HepG2 (cell line): ENCODE measurements around the gene TNFRSF25. TPM values are rescaled to one million over a fixed set of nuclear protein-coding genes. Genes with fewer than 3 reads are reported as not detected.

Experiments
- HNRNPH1 ChIP-seq: fragments of 200-400 bp; formaldehyde crosslinking; optimal IDR thresholded peaks from 2 replicates; pipeline ENCODE3; 2017; ENCODE audit warnings: mild to moderate bottlenecking, low read depth, low read length
- HNRNPLL ChIP-seq: fragments of 200-400 bp; formaldehyde crosslinking; IDR thresholded peaks from 2 replicates; pipeline ENCODE4 v1.6.1; 2017; ENCODE audit warnings: mild to moderate bottlenecking, low read depth, low read length; ENCODE audit not compliant: poor library complexity, severe bottlenecking
- KAT7 ChIP-seq: IDR thresholded peaks from 2 replicates; pipeline ENCODE4 v1.6.1; 2018; ENCODE audit warnings: borderline replicate concordance, missing compliant biosample characterization
- MED13 ChIP-seq: sonication (generic); formaldehyde crosslinking; IDR thresholded peaks from 2 replicates; pipeline ENCODE4 v1.5.0; 2020; ENCODE audit warnings: missing genetic modification reagents
- NR2F2 ChIP-seq: IDR thresholded peaks from 2 replicates; pipeline ENCODE4 v1.6.1; 2012; ENCODE audit warnings: low read depth, inconsistent platforms, borderline replicate concordance
- POLR2AphosphoS2 ChIP-seq: IDR thresholded peaks from 2 replicates; pipeline ENCODE4 v1.6.1; 2011; ENCODE audit warnings: low read depth, low read length, improper control_type of control experiment
- SOX5 ChIP-seq: IDR thresholded peaks from 2 replicates; pipeline ENCODE4 v1.6.1; 2016; ENCODE audit warnings: borderline replicate concordance
- SP1 ChIP-seq, 2 experiments: fragments of 450-650 bp in 1 of 2; sonication (generic) in 1 of 2; formaldehyde crosslinking in 1 of 2; IDR thresholded peaks; 2 replicates each; pipeline versions ENCODE4 v1.4.0 to v1.6.1; 2016 to 2020; ENCODE audit warnings: missing genetic modification reagents in 1 of 2
- TAF15 ChIP-seq: fragments of 200-400 bp; formaldehyde crosslinking; IDR thresholded peaks from one replicate; pipeline ENCODE4 v1.6.1; 2018; ENCODE audit warnings: mild to moderate bottlenecking, low read depth, low read length; ENCODE audit not compliant: poor library complexity, severe bottlenecking
- ZBTB38 ChIP-seq: sonication (generic); formaldehyde crosslinking; IDR thresholded peaks from 2 replicates; pipeline ENCODE4 v1.5.1; 2020; ENCODE audit warnings: mild to moderate bottlenecking, missing genetic modification reagents
- ZFX ChIP-seq: sonication (generic); formaldehyde crosslinking; IDR thresholded peaks from 2 replicates; pipeline ENCODE4 v1.4.0; 2020; ENCODE audit warnings: mild to moderate bottlenecking, low read depth, missing genetic modification reagents, moderate library complexity
- ZNF430 ChIP-seq: sonication (generic); formaldehyde crosslinking; IDR thresholded peaks from 2 replicates; pipeline ENCODE4 v1.9.0; 2021; ENCODE audit warnings: mild to moderate bottlenecking, missing genetic modification reagents
- ZNF44 ChIP-seq: sonication (generic); formaldehyde crosslinking; IDR thresholded peaks from 2 replicates; pipeline ENCODE4 v1.5.1; 2020; ENCODE audit warnings: mild to moderate bottlenecking, missing genetic modification reagents
- ZNF543 ChIP-seq: sonication (generic); formaldehyde crosslinking; IDR thresholded peaks from 2 replicates; pipeline ENCODE4 v1.4.0; 2020; ENCODE audit warnings: mild to moderate bottlenecking, missing genetic modification reagents
- ZNF552 ChIP-seq: sonication (generic); formaldehyde crosslinking; IDR thresholded peaks from 2 replicates; pipeline ENCODE4 v1.9.0; 2022; ENCODE audit warnings: missing genetic modification reagents, mild to moderate bottlenecking, borderline replicate concordance
- polyA plus RNA-seq, 8 experiments: library from polyadenylated mRNA; depleted of rRNA in 3 of 8; stranded (reverse) in 7 of 8; unstranded in 1 of 8; fragments of >200 nt; fragmentation: Illumina TruSeq in 4 of 8; extraction: Trizol in 4 of 8; gene quantifications; 2 replicates each; pipeline versions ENCODE4 v1.2.1 to v1.2.3, GENCODE V29; 2011 to 2016; ENCODE audit warnings: low read depth in 4 of 8, missing spikeins in 1 of 8, mixed read lengths in 1 of 8; ENCODE audit not compliant: insufficient read depth in 1 of 8
- total RNA-seq, 5 experiments: library from RNA; depleted of rRNA; stranded (reverse); fragments of >200 nt; fragmentation: Illumina TruSeq; extraction: Trizol; gene quantifications; 2 replicates each; pipeline ENCODE4 v1.2.3, GENCODE V29; 2016; ENCODE audit warnings: low read depth in 1 of 5
- TF ChIP-seq, protein P1 (sequence below): fragments of 450-650 bp; IDR thresholded peaks from 2 replicates; pipeline ENCODE4 v1.6.1; 2017; ENCODE audit warnings: mild to moderate bottlenecking
- TF ChIP-seq, protein P2 (sequence below): IDR thresholded peaks from 2 replicates; pipeline ENCODE4 v1.6.1; 2016; ENCODE audit warnings: mild to moderate bottlenecking, missing biosample characterization, missing genetic modification reagents
- TF ChIP-seq, protein P3 (sequence below): sonication (generic); formaldehyde crosslinking; IDR thresholded peaks from 2 replicates; pipeline ENCODE4 v1.9.0; 2022; ENCODE audit warnings: missing genetic modification reagents, mild to moderate bottlenecking, borderline replicate concordance
- TF ChIP-seq, protein P4 (sequence below): IDR thresholded peaks from 2 replicates; pipeline ENCODE4 v1.6.1; 2012; ENCODE audit warnings: low read depth, low read length, improper control_type of control experiment
- TF ChIP-seq, protein P5 (sequence below): IDR thresholded peaks from 2 replicates; pipeline ENCODE4 v1.6.1; 2018; ENCODE audit warnings: missing genetic modification reagents

TNFRSF25 gene
- total and polyA plus RNA-seq, 2 of the 13 experiments (the other 11 are each of a cell fraction or from before 2014, with no cell fraction given): 1.4 to 1.5 TPM

DNA sequence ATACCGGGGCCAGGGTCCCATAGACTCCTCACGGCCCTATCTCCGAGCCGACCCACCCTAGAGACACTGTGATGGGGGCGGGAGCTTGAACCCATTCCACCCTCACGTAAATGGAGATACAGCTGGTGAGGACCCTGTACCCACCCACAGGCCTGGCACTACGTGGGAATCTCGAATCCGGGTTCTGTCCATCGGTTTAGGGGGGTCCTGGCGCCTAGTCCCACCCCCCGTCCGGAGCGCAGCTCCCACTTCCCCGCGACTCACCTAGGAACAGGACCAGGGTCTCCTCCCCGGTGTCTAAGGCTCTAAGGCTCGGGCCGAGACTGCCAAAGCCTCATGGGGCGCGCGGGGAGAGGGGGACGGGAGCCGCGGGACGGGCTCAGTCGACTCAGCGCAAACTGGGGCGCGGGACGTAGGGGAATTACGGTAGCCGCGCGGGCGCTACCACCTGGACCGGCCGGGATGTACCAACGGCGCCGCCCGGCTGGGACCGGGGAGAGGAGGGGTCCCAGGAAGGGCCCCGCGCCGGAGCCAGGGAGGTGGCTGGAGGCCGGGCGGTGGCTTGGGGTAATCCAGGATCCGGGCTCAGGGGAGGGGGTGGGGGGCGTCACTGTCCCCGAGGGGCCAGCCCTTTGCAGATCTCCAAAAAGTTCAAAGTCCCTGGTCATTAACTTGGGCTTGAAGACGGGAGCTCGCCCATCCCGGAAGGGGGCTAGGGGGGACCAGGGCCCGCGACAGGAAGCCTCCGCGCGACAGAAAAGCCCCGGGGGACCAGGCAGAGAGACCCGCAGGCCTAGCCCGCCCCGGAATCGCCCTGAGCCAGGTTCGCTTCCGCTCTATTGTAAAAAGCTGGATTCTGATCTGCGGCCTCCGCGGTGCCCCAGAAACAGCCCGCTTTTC, 24.5 kb upstream of the TNFRSF25 start (continued):
- TF ChIP-seq, protein P1, sequence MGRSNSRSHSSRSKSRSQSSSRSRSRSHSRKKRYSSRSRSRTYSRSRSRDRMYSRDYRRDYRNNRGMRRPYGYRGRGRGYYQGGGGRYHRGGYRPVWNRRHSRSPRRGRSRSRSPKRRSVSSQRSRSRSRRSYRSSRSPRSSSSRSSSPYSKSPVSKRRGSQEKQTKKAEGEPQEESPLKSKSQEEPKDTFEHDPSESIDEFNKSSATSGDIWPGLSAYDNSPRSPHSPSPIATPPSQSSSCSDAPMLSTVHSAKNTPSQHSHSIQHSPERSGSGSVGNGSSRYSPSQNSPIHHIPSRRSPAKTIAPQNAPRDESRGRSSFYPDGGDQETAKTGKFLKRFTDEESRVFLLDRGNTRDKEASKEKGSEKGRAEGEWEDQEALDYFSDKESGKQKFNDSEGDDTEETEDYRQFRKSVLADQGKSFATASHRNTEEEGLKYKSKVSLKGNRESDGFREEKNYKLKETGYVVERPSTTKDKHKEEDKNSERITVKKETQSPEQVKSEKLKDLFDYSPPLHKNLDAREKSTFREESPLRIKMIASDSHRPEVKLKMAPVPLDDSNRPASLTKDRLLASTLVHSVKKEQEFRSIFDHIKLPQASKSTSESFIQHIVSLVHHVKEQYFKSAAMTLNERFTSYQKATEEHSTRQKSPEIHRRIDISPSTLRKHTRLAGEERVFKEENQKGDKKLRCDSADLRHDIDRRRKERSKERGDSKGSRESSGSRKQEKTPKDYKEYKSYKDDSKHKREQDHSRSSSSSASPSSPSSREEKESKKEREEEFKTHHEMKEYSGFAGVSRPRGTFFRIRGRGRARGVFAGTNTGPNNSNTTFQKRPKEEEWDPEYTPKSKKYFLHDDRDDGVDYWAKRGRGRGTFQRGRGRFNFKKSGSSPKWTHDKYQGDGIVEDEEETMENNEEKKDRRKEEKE: no peak
- TF ChIP-seq ZNF44 (CRISPR knock-in tag) (no peak), ZNF552 (CRISPR knock-in tag) (0 out of 2 replicates have a peak, but pooled peaks have one; percentile 9), ZFX (peak; percentile 74), MED13 (CRISPR knock-in tag) (peak; percentile 82), TAF15 (peak; percentile 70), NR2F2 (peak; percentile 19; the same call in 1 of the 2 replicates), SP1 (IDR thresholded peaks at IDR 0.05) (no peak), SP1 (CRISPR knock-in tag; IDR thresholded peaks at IDR 0.05) (0 out of 2 replicates have a peak, but pooled peaks have one; percentile 40), SOX5 (CRISPR knock-in tag) (peak; percentile 17; the same call in 1 of the 2 replicates), ZNF543 (CRISPR knock-in tag) (no peak), ZNF430 (CRISPR knock-in tag) (peak; percentile 27; the same call in 1 of the 2 replicates), KAT7 (CRISPR knock-in tag) (0 out of 2 replicates have a peak, but pooled peaks have one; percentile 45), HNRNPH1 (no peak), ZBTB38 (CRISPR knock-in tag) (peak; percentile 38; the same call in 1 of the 2 replicates), HNRNPLL (peak; percentile 84), POLR2AphosphoS2 (no peak)
- TF ChIP-seq, protein P2, sequence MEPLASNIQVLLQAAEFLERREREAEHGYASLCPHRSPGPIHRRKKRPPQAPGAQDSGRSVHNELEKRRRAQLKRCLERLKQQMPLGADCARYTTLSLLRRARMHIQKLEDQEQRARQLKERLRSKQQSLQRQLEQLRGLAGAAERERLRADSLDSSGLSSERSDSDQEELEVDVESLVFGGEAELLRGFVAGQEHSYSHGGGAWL (CRISPR knock-in tag): no peak; the same call in 1 of the 2 replicates
- TF ChIP-seq, protein P3, sequence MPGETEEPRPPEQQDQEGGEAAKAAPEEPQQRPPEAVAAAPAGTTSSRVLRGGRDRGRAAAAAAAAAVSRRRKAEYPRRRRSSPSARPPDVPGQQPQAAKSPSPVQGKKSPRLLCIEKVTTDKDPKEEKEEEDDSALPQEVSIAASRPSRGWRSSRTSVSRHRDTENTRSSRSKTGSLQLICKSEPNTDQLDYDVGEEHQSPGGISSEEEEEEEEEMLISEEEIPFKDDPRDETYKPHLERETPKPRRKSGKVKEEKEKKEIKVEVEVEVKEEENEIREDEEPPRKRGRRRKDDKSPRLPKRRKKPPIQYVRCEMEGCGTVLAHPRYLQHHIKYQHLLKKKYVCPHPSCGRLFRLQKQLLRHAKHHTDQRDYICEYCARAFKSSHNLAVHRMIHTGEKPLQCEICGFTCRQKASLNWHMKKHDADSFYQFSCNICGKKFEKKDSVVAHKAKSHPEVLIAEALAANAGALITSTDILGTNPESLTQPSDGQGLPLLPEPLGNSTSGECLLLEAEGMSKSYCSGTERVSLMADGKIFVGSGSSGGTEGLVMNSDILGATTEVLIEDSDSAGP: peak; percentile 73; the same call in 1 of the 2 replicates
- TF ChIP-seq, protein P4, sequence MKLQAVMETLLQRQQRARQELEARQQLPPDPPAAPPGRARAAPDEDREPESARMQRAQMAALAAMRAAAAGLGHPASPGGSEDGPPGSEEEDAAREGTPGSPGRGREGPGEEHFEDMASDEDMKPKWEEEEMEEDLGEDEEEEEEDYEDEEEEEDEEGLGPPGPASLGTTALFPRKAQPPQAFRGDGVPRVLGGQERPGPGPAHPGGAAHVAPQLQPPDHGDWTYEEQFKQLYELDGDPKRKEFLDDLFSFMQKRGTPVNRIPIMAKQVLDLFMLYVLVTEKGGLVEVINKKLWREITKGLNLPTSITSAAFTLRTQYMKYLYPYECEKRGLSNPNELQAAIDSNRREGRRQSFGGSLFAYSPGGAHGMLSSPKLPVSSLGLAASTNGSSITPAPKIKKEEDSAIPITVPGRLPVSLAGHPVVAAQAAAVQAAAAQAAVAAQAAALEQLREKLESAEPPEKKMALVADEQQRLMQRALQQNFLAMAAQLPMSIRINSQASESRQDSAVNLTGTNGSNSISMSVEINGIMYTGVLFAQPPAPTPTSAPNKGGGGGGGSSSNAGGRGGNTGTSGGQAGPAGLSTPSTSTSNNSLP: no peak
- TF ChIP-seq, protein P5, sequence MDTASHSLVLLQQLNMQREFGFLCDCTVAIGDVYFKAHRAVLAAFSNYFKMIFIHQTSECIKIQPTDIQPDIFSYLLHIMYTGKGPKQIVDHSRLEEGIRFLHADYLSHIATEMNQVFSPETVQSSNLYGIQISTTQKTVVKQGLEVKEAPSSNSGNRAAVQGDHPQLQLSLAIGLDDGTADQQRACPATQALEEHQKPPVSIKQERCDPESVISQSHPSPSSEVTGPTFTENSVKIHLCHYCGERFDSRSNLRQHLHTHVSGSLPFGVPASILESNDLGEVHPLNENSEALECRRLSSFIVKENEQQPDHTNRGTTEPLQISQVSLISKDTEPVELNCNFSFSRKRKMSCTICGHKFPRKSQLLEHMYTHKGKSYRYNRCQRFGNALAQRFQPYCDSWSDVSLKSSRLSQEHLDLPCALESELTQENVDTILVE (CRISPR knock-in tag): 0 out of 2 replicates have a peak, but pooled peaks have one; percentile 25
